NB4 (cell line): ENCODE measurements around the gene CD300LG.
"Not testable (repeated sequence)": the region's sequence is repeated elsewhere in the genome, so short reads cannot be mapped to it uniquely, and the experiment has no call there.

Experiments used
- DNase-seq: peaks from one replicate; pipeline ENCODE4 v3.0.0; 2010; ENCODE audit warnings: low read depth
- H3K4me3 ChIP-seq: one replicate; pipeline ENCODE4 v1.5.1; 2011; ENCODE audit warnings: mild to moderate bottlenecking, low read depth, low read length, moderate library complexity
- CTCF ChIP-seq: IDR thresholded peaks from one replicate; pipeline ENCODE4 v1.5.1; 2012; ENCODE audit warnings: low read depth, low read length
- MAX ChIP-seq: IDR thresholded peaks from 2 replicates; pipeline ENCODE4 v1.6.1; 2011; ENCODE audit warnings: low read depth, low read length
- MYC ChIP-seq: IDR thresholded peaks from 2 replicates; pipeline ENCODE4 v1.6.1; 2011; ENCODE audit warnings: low read depth, low read length
- POLR2A ChIP-seq: IDR thresholded peaks from 2 replicates; pipeline ENCODE4 v1.6.1; 2011; ENCODE audit warnings: mild to moderate bottlenecking; ENCODE audit not compliant: insufficient read length; ENCODE audit errors: extremely low read depth

CD300LG gene

GRCh38 chr17:43868226-43868994 is 21.4 kb downstream of the CD300LG start:
- TF ChIP-seq POLR2A, result no peak
- TF ChIP-seq CTCF, result no peak
- no peak for TF ChIP-seq MYC
- no peak for TF ChIP-seq MAX
- DNase-seq, result peak; percentile 24
- no peak overlapping the region for H3K4me3 ChIP-seq

- H3K4me3 ChIP-seq, DNase-seq: not testable (repeated sequence)
Observed at GRCh38 chr17:43869031-43869430, 22.1 kb downstream of the CD300LG start.

- DNase-seq, result no peak
- TF ChIP-seq POLR2A (no peak), CTCF (no peak), MYC (no peak), MAX (no peak)
- no peak overlapping the region for H3K4me3 ChIP-seq
Observed at GRCh38 chr17:43871946-43872690, 25.1 kb downstream of the CD300LG start.

- DNase-seq, result no peak
- no peak for TF ChIP-seq MAX
- TF ChIP-seq POLR2A, result no peak
- no peak for TF ChIP-seq CTCF
- TF ChIP-seq MYC, result no peak
Observed at GRCh38 chr17:43873091-43873490, 26.1 kb downstream of the CD300LG start.

GRCh38 chr17:43873815-43874214 is 26.8 kb downstream of the CD300LG start:
- TF ChIP-seq CTCF (no peak), MAX (no peak), MYC (no peak), POLR2A (no peak)
- DNase-seq, result no peak
- no peak overlapping the region for H3K4me3 ChIP-seq

More at GRCh38 chr17:43873091-43873490, 26.1 kb downstream of the CD300LG start:
- no peak overlapping the region for H3K4me3 ChIP-seq

- H3K4me3 ChIP-seq, result no peak overlapping the region
- no peak for TF ChIP-seq CTCF
- TF ChIP-seq MAX, result no peak
- no peak for TF ChIP-seq MYC
- DNase-seq, result no peak
Observed at GRCh38 chr17:43874293-43874692, 27.3 kb downstream of the CD300LG start.
